GM23338 (cell line): ENCODE data around the gene NDUFS2. TPM values are rescaled to one million over a fixed set of nuclear protein-coding genes. Genes with fewer than 3 reads are reported as not detected.

Experiments used
- ATAC-seq: fragments of 200-7000 bp; cut with Tn5 transposase; 3 replicates; pipeline ENCODE4 v1.9.1; 2020
- DNase-seq: peaks from one replicate; pipeline ENCODE4 v3.0.0-alpha.2; 2015; ENCODE audit warnings: low spot score
- H2AFZ ChIP-seq: fragments of 200-600 bp; sonication (generic); 2 replicates; pipeline ENCODE4 v1.8.0; 2016; ENCODE audit warnings: antibody characterized with exemption, mild to moderate bottlenecking, moderate library complexity
- H3F3A ChIP-seq: fragments of 200-600 bp; sonication (generic); replicated peaks from 2 replicates; pipeline ENCODE4 v1.8.0; 2017; ENCODE audit warnings: antibody characterized with exemption, mixed run types, low read depth
- H3K27ac ChIP-seq: fragments of 200-600 bp; sonication (generic); 2 replicates; pipeline ENCODE4 v1.6.1; 2016; ENCODE audit warnings: low read depth
- H3K27me3 ChIP-seq: fragments of 200-600 bp; sonication (generic); 2 replicates; pipeline ENCODE4 v1.8.0; 2016; ENCODE audit warnings: mild to moderate bottlenecking, mixed run types, moderate library complexity; ENCODE audit not compliant: insufficient read depth
- H3K36me3 ChIP-seq: fragments of 200-600 bp; sonication (generic); 2 replicates; pipeline ENCODE4 v1.8.0; 2016; ENCODE audit warnings: mild to moderate bottlenecking; ENCODE audit not compliant: insufficient read depth
- H3K4me1 ChIP-seq: fragments of 200-600 bp; sonication (generic); 2 replicates; pipeline ENCODE4 v1.8.0; 2016; ENCODE audit warnings: mild to moderate bottlenecking, moderate library complexity; ENCODE audit not compliant: insufficient read depth
- H3K4me2 ChIP-seq: fragments of 200-600 bp; sonication (generic); 2 replicates; pipeline ENCODE4 v1.7.1; 2017; ENCODE audit warnings: mixed run types
- H3K4me3 ChIP-seq: fragments of 200-600 bp; sonication (generic); 2 replicates; pipeline ENCODE4 v1.6.1; 2016; ENCODE audit warnings: mixed run types
- H3K79me2 ChIP-seq: fragments of 200-600 bp; sonication (generic); replicated peaks from 2 replicates; pipeline ENCODE4 v1.8.0; 2017; ENCODE audit warnings: mild to moderate bottlenecking; ENCODE audit not compliant: insufficient read depth
- H3K9me2 ChIP-seq: fragments of 200-600 bp; sonication (generic); 2 replicates; pipeline ENCODE4 v1.8.0; 2017; ENCODE audit not compliant: insufficient read depth
- H4K20me1 ChIP-seq: fragments of 200-600 bp; sonication (generic); replicated peaks from 2 replicates; pipeline ENCODE4 v1.8.0; 2017; ENCODE audit warnings: mild to moderate bottlenecking; ENCODE audit not compliant: insufficient read depth
- H3K27ac Mint-ChIP-seq: 2 replicates; pipeline ENCODE4 v1.8.0; 2020; ENCODE audit warnings: inconsistent platforms, mild to moderate bottlenecking, moderate library complexity, mixed read lengths
- H3K27me3 Mint-ChIP-seq: 3 replicates; pipeline ENCODE4 v1.8.0; 2022; ENCODE audit warnings: low read depth, mild to moderate bottlenecking, moderate library complexity, mixed read lengths, inconsistent platforms; ENCODE audit not compliant: insufficient read depth, poor library complexity
- H3K36me3 Mint-ChIP-seq: 3 replicates; pipeline ENCODE4 v1.8.0; 2021; ENCODE audit warnings: low read depth, mild to moderate bottlenecking, inconsistent platforms, moderate library complexity, mixed read lengths
- H3K4me1 Mint-ChIP-seq: 3 replicates; pipeline ENCODE4 v1.8.0; 2020; ENCODE audit warnings: mild to moderate bottlenecking, inconsistent platforms, mixed read lengths
- H3K4me3 Mint-ChIP-seq: 3 replicates; pipeline ENCODE4 v1.8.0; 2021; ENCODE audit warnings: moderate library complexity, mild to moderate bottlenecking, inconsistent platforms, mixed read lengths
- H3K9me3 Mint-ChIP-seq: 3 replicates; pipeline ENCODE4 v1.8.0; 2020; ENCODE audit warnings: moderate library complexity, mild to moderate bottlenecking, inconsistent platforms, mixed read lengths
- CREB1 ChIP-seq: fragments of 250-450 bp; sonication (Bioruptor Pico); IDR thresholded peaks from 2 replicates; pipeline ENCODE4 v1.5.0; 2020; ENCODE audit warnings: low read depth, mild to moderate bottlenecking, moderate library complexity
- EZH2 ChIP-seq: fragments of 200-600 bp; sonication (generic); IDR thresholded peaks from one replicate; pipeline ENCODE4 v1.8.0; 2017; ENCODE audit warnings: antibody characterized with exemption, mild to moderate bottlenecking, low read depth; ENCODE audit not compliant: unreplicated experiment
- POLR2AphosphoS5 ChIP-seq: IDR thresholded peaks from 2 replicates; pipeline ENCODE4 v1.6.1; 2016; ENCODE audit warnings: antibody characterized with exemption, low read depth
- STAT1 ChIP-seq: IDR thresholded peaks from one replicate; pipeline ENCODE4 v1.6.1; 2016; ENCODE audit warnings: antibody characterized with exemption; ENCODE audit not compliant: unreplicated experiment
- ZNF331 ChIP-seq: fragments of 250-450 bp; sonication (Bioruptor Pico); IDR thresholded peaks from 2 replicates; pipeline ENCODE4 v1.5.0; 2020; ENCODE audit warnings: low read depth, mild to moderate bottlenecking, moderate library complexity
- ZNF462 ChIP-seq: fragments of 250-450 bp; sonication (Bioruptor Pico); IDR thresholded peaks from 2 replicates; pipeline ENCODE4 v1.5.0; 2020; ENCODE audit warnings: mild to moderate bottlenecking, moderate library complexity
- polyA plus RNA-seq: library from polyadenylated mRNA; unstranded; fragments of >200 nt; fragmentation: Nextera tagmentation; extraction: Ambion mirVana; gene quantifications from 2 replicates; pipeline ENCODE4 v1.2.1, GENCODE V29; 2016
- total RNA-seq: library from RNA; depleted of rRNA; stranded (reverse); fragments of >200 nt; shearing (Covaris generic); gene quantifications from 2 replicates; pipeline ENCODE4 v1.2.3, GENCODE V29; 2014

NDUFS2 gene
- total and polyA plus RNA-seq, 2 experiments from 2014 or later: 56.7 to 131 TPM

- Histone ChIP-seq H3K36me3 (peaks cover 17% of the 10 kb centered on the region), H3K9me2 (no peaks in the 10 kb centered on the region), H3K79me2 (peaks cover 8% of the 10 kb centered on the region), H3K4me1 (peaks cover 15% of the 10 kb centered on the region; the same call in 1 of the 2 replicates), H2AFZ (no peak overlapping the region), H3K4me2 (no peak overlapping the region), H3K27ac (no peak overlapping the region), H3F3A (0 out of 2 replicates have a peak, but pooled peaks cover 3% of the 10 kb centered on the region), H3K4me3 (no peak overlapping the region), H4K20me1 (peaks cover 6% of the 10 kb centered on the region; the same call in 1 of the 2 replicates), H3K27me3 (no peaks in the 10 kb centered on the region)
- H3K27me3 Mint-ChIP-seq: peaks cover 4% of the 10 kb centered on the region
- ATAC-seq (no peak), DNase-seq (no peak)
- H3K27ac Mint-ChIP-seq: no peak overlapping the region
- peaks cover 15% of the 10 kb centered on the region for H3K4me1 Mint-ChIP-seq
- H3K36me3 Mint-ChIP-seq: peaks cover 49% of the 10 kb centered on the region
- H3K4me3 Mint-ChIP-seq: no peak overlapping the region
- TF ChIP-seq EZH2 (no peak), STAT1 (no peak), POLR2AphosphoS5 (no peak), CREB1 (CRISPR knock-in tag) (no peak), ZNF462 (CRISPR knock-in tag) (no peak), ZNF331 (CRISPR knock-in tag) (no peak)
- H3K9me3 Mint-ChIP-seq: no peaks in the 10 kb centered on the region
Measured at GRCh38 chr1:161174911-161175310, 27.3 kb upstream of the NDUFS2 start.
